Thoracic aorta (tissue), 2 donors: Measurements from ENCODE around the gene COL6A5. TPM values are rescaled to one million over a fixed set of nuclear protein-coding genes. Genes with fewer than 3 reads are reported as not detected.

ENCODE experiments used
- ATAC-seq: fragments of 150-250 bp; one replicate; pipeline ENCODE4 v1.8.0; 2017; ENCODE audit warnings: low read depth; ENCODE audit not compliant: insufficient number of reproducible peaks, low FRiP score
- DNase-seq: peaks from one replicate; pipeline ENCODE4 v3.0.0-alpha.2; 2020; ENCODE audit warnings: low spot score
- H3K27ac ChIP-seq, 2 donors: fragments of 200-600 bp; sonication (generic); 1 replicate in 1 of 2; 2 replicates in 1 of 2; pipeline ENCODE4 v1.5.1; 2016; ENCODE audit warnings: mild to moderate bottlenecking in 2 of 2, moderate library complexity in 2 of 2
- H3K27me3 ChIP-seq: fragments of 200-600 bp; sonication (generic); replicated peaks from 2 replicates; pipeline ENCODE4 v1.6.0; 2016; ENCODE audit warnings: mild to moderate bottlenecking; ENCODE audit not compliant: insufficient read depth
- H3K36me3 ChIP-seq: fragments of 200-600 bp; sonication (generic); one replicate; pipeline ENCODE4 v1.5.1; 2016
- H3K4me1 ChIP-seq, 2 donors: fragments of 200-600 bp; sonication (generic); 1 replicate in 1 of 2; 2 replicates in 1 of 2; pipeline versions ENCODE4 v1.5.1 to v1.6.0; 2016; ENCODE audit warnings: low read depth in 2 of 2, mild to moderate bottlenecking in 1 of 2; ENCODE audit not compliant: control insufficient read depth in 1 of 2
- H3K4me3 ChIP-seq: fragments of 200-600 bp; sonication (generic); 2 replicates; pipeline ENCODE4 v1.5.1; 2016; ENCODE audit warnings: mild to moderate bottlenecking
- H3K9me3 ChIP-seq: fragments of 200-600 bp; sonication (generic); 2 replicates; pipeline ENCODE4 v1.5.1; 2016
- total RNA-seq, 2 donors: library from RNA; depleted of rRNA; stranded (reverse); fragments of >200 nt; gene quantifications; one replicate each; pipeline versions ENCODE4 v1.1.0 to v1.2.3, GENCODE V29; 2016
- TF ChIP-seq, protein P1 (sequence below): fragments of 200-600 bp; sonication (generic); IDR thresholded peaks from one replicate; pipeline ENCODE4 v1.5.1; 2019; ENCODE audit warnings: antibody characterized with exemption

Gene COL6A5
- total RNA-seq, 2 donors from 2014 or later = not detected

DNA sequence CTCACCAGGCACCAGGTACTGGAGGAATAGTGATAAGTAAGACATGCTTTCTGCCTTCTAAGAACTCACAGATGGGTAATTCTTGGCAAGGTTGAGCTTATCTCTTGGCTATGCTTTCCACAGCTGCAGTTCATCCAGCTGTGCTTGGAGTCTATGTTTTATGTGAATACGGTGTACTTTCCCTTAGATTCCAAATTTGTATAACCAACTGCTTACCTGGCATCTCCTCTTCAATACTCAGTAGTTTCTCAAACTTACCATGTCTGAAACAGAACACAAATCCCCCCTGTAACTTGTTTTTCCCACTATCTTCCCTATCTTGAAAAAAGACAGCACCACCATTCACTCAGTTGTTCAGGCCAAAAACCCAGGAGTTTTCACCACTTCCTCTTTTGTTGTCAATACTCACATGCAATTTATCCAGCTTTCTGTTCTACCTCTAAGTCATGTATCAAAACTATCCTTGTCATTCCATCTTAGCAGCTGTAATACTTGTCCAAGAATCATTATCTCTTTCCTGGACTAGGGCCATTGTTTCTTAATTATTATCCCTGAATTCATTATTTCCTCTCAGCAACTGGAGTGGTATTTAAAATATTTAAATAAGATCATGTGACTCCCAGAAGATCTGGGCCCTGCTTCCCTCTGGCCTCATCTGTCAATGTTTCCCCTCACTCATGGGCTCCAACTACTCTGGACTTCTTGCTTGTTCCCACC lies 32.6 kb downstream of the COL6A5 start:
- Histone ChIP-seq H3K4me1 (no peaks in the 10 kb centered on the region), H3K27me3 (no peaks in the 10 kb centered on the region), H3K36me3 (no peaks in the 10 kb centered on the region), H3K4me3 (no peak overlapping the region), H3K9me3 (no peaks in the 10 kb centered on the region), H3K27ac (no peak overlapping the region)
- no peak for DNase-seq
- no peak for ATAC-seq
- TF ChIP-seq, protein P1, sequence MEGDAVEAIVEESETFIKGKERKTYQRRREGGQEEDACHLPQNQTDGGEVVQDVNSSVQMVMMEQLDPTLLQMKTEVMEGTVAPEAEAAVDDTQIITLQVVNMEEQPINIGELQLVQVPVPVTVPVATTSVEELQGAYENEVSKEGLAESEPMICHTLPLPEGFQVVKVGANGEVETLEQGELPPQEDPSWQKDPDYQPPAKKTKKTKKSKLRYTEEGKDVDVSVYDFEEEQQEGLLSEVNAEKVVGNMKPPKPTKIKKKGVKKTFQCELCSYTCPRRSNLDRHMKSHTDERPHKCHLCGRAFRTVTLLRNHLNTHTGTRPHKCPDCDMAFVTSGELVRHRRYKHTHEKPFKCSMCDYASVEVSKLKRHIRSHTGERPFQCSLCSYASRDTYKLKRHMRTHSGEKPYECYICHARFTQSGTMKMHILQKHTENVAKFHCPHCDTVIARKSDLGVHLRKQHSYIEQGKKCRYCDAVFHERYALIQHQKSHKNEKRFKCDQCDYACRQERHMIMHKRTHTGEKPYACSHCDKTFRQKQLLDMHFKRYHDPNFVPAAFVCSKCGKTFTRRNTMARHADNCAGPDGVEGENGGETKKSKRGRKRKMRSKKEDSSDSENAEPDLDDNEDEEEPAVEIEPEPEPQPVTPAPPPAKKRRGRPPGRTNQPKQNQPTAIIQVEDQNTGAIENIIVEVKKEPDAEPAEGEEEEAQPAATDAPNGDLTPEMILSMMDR = no peak

DNA sequence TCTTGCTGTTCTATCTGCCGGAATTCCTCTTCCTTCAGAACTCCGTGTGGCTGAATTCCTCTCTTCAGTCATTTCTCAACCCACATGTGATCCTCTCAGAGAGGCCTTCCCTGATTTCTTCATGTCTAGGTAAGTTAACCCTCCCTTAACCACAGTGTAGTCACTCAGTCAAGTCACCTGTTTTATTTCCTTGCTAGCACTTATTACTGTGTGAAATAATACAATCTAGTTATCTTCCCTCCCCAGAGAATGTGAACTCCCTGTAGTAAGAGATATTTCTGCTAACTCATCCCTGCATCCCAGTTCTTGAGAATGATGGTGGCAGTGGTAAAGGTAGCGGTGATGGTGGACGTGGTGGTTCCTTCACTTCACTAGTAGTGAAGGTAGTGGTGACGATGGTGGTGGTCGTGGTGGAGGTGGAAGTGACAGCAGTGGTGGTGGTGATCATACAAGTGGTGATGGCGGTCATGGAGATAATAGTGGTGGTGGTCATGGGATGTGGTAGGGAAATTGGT lies 33.3 kb downstream of the COL6A5 start:
- ATAC-seq (no peak), DNase-seq (no peak)
- no peak overlapping the region for H3K27ac ChIP-seq
- H3K36me3 ChIP-seq = no peaks in the 10 kb centered on the region
- H3K27me3 ChIP-seq = no peaks in the 10 kb centered on the region
- H3K4me3 ChIP-seq = no peak overlapping the region
- TF ChIP-seq, protein P1 = no peak
- no peaks in the 10 kb centered on the region for H3K4me1 ChIP-seq
- no peaks in the 10 kb centered on the region for H3K9me3 ChIP-seq

DNA sequence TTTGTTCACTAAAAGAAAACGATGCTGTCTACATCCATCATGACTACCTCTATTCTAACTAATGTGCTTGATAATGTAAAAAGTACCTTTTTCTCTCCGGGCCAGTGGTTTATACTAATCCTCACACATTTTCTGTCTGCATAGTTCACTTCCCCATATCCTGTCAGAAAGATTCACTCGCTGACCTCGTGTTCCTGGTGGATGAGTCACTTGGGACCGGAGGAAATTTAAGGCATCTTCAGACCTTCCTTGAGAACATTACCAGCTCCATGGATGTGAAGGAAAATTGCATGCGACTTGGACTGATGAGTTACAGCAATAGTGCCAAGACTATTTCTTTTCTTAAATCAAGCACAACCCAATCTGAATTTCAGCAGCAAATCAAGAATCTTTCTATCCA lies 33.8 kb downstream of the COL6A5 start:
- TF ChIP-seq, protein P1 = no peak
- no peaks in the 10 kb centered on the region for H3K9me3 ChIP-seq
- H3K36me3 ChIP-seq = no peaks in the 10 kb centered on the region
- no peaks in the 10 kb centered on the region for H3K4me1 ChIP-seq
- no peak overlapping the region for H3K27ac ChIP-seq
- no peaks in the 10 kb centered on the region for H3K27me3 ChIP-seq
- DNase-seq (no peak), ATAC-seq (no peak)
- H3K4me3 ChIP-seq = no peak overlapping the region

DNA sequence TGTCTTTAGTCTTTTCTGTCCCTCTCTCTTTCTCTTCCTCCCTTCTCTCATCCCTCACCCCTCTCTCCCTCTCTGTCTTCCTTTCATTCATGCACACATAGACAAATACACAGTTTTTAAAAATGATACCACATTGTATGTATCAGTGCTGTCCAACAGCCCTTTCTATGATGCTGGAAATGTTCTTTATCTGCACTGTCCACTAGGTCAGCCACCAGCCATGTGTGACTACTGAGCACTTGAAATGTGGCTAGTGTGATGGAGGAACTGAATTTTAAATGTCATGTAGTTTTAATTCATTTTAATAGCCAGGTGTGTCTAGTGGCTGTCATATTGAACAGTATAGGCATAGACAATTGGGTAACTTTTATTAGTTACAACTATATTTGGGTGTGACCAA lies 34.9 kb downstream of the COL6A5 start:
- TF ChIP-seq, protein P1 = no peak

DNA sequence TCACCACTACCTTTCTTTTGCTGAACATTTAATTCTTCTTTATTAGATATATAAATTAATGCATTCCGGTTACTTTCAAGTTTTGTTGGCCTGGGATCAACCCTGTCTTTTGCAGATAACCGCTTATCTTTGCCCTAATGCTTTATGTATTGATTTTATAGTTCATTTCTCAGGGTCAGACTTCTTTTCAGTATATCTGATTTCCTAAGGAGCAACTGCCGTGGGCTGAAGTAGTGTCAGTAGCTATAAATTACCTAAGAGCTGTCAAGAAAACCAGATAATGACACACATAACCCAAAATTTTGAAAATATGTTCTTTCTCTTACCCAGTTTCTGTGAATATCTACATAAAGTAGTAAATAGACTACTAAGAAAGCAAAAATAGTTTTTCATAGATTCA lies 38.0 kb downstream of the COL6A5 start:
- no peaks in the 10 kb centered on the region for H3K27me3 ChIP-seq
- no peaks in the 10 kb centered on the region for H3K4me1 ChIP-seq
- H3K36me3 ChIP-seq = no peaks in the 10 kb centered on the region
- TF ChIP-seq, protein P1 = no peak
- no peak overlapping the region for H3K4me3 ChIP-seq
- DNase-seq (no peak), ATAC-seq (no peak)
- no peak overlapping the region for H3K27ac ChIP-seq
- H3K9me3 ChIP-seq = no peaks in the 10 kb centered on the region

More for the DNA sequence above, 34.9 kb downstream of the COL6A5 start:
- H3K4me3 ChIP-seq = no peak overlapping the region
- DNase-seq (no peak), ATAC-seq (no peak)
- H3K9me3 ChIP-seq = no peaks in the 10 kb centered on the region
- H3K36me3 ChIP-seq = no peaks in the 10 kb centered on the region
- no peak overlapping the region for H3K27ac ChIP-seq
- H3K27me3 ChIP-seq = no peaks in the 10 kb centered on the region
- no peaks in the 10 kb centered on the region for H3K4me1 ChIP-seq
